DMS79 (cell line): ENCODE data around the gene DNAJB6.
A peak's percentile ranks its signal among the peaks of the same experiment; 100 is the strongest.

Experiments
- DNase-seq: peaks from one replicate; lab custom pipeline; 2025; lab: John Stamatoyannopoulos, UW

DNAJB6 gene

GRCh38 chr7:157370742-157371141 lies 33.9 kb downstream of the DNAJB6 start:
- no peak for DNase-seq

- DNase-seq, result no peak
Measured at GRCh38 chr7:157371296-157371695, 34.5 kb downstream of the DNAJB6 start.

- no peak for DNase-seq
Measured at GRCh38 chr7:157372300-157373232, 35.8 kb downstream of the DNAJB6 start.

- no peak for DNase-seq
Measured at GRCh38 chr7:157373493-157373892, 36.7 kb downstream of the DNAJB6 start.

- no peak for DNase-seq
Measured at GRCh38 chr7:157375410-157375809, 38.6 kb downstream of the DNAJB6 start.

- no peak for DNase-seq
Measured at GRCh38 chr7:157377436-157378124, 40.8 kb downstream of the DNAJB6 start.

GRCh38 chr7:157378390-157378789 lies 41.6 kb downstream of the DNAJB6 start:
- DNase-seq, result peak; percentile 37

GRCh38 chr7:157379493-157379892 lies 42.7 kb downstream of the DNAJB6 start:
- no peak for DNase-seq

GRCh38 chr7:157380416-157380815 lies 43.6 kb downstream of the DNAJB6 start:
- no peak for DNase-seq

GRCh38 chr7:157383868-157384267 lies 47.1 kb downstream of the DNAJB6 start:
- no peak for DNase-seq

GRCh38 chr7:157384301-157384700 lies 47.5 kb downstream of the DNAJB6 start:
- no peak for DNase-seq

GRCh38 chr7:157386979-157387800 lies 50.4 kb downstream of the DNAJB6 start:
- peak; percentile 13 for DNase-seq

GRCh38 chr7:157388301-157388700 lies 51.5 kb downstream of the DNAJB6 start:
- no peak for DNase-seq

GRCh38 chr7:157389951-157390730 lies 53.3 kb downstream of the DNAJB6 start:
- DNase-seq, result no peak

- DNase-seq, result no peak
Measured at GRCh38 chr7:157391036-157391710, 54.4 kb downstream of the DNAJB6 start.

- DNase-seq, result no peak
Measured at GRCh38 chr7:157392256-157393037, 55.6 kb downstream of the DNAJB6 start.

- DNase-seq, result no peak
Measured at GRCh38 chr7:157394246-157395191, 57.7 kb downstream of the DNAJB6 start.

- DNase-seq, result no peak
Measured at GRCh38 chr7:157395206-157395605, 58.4 kb downstream of the DNAJB6 start.
